Stimulated activated CD4-positive, alpha-beta T cell treated with anti-CD3 and anti-CD28 coated beads, Interleukin-1b, Interleukin-23, amount 100 ng/mL, for 48 hours (primary cell): ENCODE measurements around the gene JMJD7.

Experiments used
- DNase-seq: peaks from one replicate; pipeline ENCODE4 v3.0.0-alpha.2; 2020

The JMJD7 gene

GRCh38 chr15:41869770-41870688 lies 42.1 kb downstream of the JMJD7 start:
- DNase-seq, result no peak

GRCh38 chr15:41870689-41871081 lies 42.8 kb downstream of the JMJD7 start:
- peak; percentile 80 for DNase-seq

- DNase-seq, result no peak
These were observed 43.4 kb downstream of the JMJD7 start for GRCh38 chr15:41871175-41871905.

- no peak for DNase-seq
These were observed 44.4 kb downstream of the JMJD7 start for GRCh38 chr15:41872166-41872747.

- no peak for DNase-seq
These were observed 45.8 kb downstream of the JMJD7 start for GRCh38 chr15:41873711-41874110.

GRCh38 chr15:41874736-41875135 lies 46.8 kb downstream of the JMJD7 start:
- no peak for DNase-seq

GRCh38 chr15:41876007-41876406 lies 48.1 kb downstream of the JMJD7 start:
- DNase-seq, result no peak

GRCh38 chr15:41876689-41877088 lies 48.8 kb downstream of the JMJD7 start:
- no peak for DNase-seq

GRCh38 chr15:41877631-41878354 lies 49.9 kb downstream of the JMJD7 start:
- DNase-seq, result no peak

GRCh38 chr15:41878355-41878699 lies 50.4 kb downstream of the JMJD7 start:
- no peak for DNase-seq

- no peak for DNase-seq
These were observed 51.5 kb downstream of the JMJD7 start for GRCh38 chr15:41879321-41879845.

GRCh38 chr15:41880156-41880877 lies 52.4 kb downstream of the JMJD7 start:
- DNase-seq, result no peak

- DNase-seq, result no peak
These were observed 53.2 kb downstream of the JMJD7 start for GRCh38 chr15:41881086-41881485.

GRCh38 chr15:41881550-41881919 lies 53.6 kb downstream of the JMJD7 start:
- DNase-seq, result no peak

GRCh38 chr15:41881920-41882688 lies 54.2 kb downstream of the JMJD7 start:
- DNase-seq, result no peak

- DNase-seq, result no peak
These were observed 55.0 kb downstream of the JMJD7 start for GRCh38 chr15:41882689-41883483.

- DNase-seq, result no peak
These were observed 55.6 kb downstream of the JMJD7 start for GRCh38 chr15:41883484-41883825.

GRCh38 chr15:41884458-41884857 lies 56.6 kb downstream of the JMJD7 start:
- DNase-seq, result no peak

GRCh38 chr15:41885321-41885720 lies 57.4 kb downstream of the JMJD7 start:
- no peak for DNase-seq

- no peak for DNase-seq
These were observed 57.9 kb downstream of the JMJD7 start for GRCh38 chr15:41885841-41886240.

- no peak for DNase-seq
These were observed 58.8 kb downstream of the JMJD7 start for GRCh38 chr15:41886741-41887140.
